ENCODE data around the gene CD79B.
"Not testable (repeated sequence)": the region's sequence is repeated elsewhere in the genome, so short reads cannot be mapped to it uniquely, and the experiment has no call there.

Gene CD79B

GRCh38 chr17:63930951-63931575 is 1.1 kb downstream of the CD79B start:
- DNase-seq, result no peak

- no peak for DNase-seq
Observed at GRCh38 chr17:63929860-63930766, 2.0 kb downstream of the CD79B start.

GRCh38 chr17:63928966-63929695 is 3.0 kb downstream of the CD79B start:
- no peak for DNase-seq

- DNase-seq, result no peak
Observed at GRCh38 chr17:63928172-63928666, 3.9 kb downstream of the CD79B start.

- peak; percentile 8 for DNase-seq
Observed at GRCh38 chr17:63927464-63928171, 4.5 kb downstream of the CD79B start.

GRCh38 chr17:63926164-63926563 is 6.0 kb downstream of the CD79B start:
- no peak for DNase-seq

GRCh38 chr17:63925615-63926014 is 6.5 kb downstream of the CD79B start:
- no peak for DNase-seq

- not testable (repeated sequence) for DNase-seq
Observed at GRCh38 chr17:63922402-63922801, 9.7 kb downstream of the CD79B start.

GRCh38 chr17:63920779-63921178 is 11.4 kb downstream of the CD79B start:
- DNase-seq, result not testable (repeated sequence)

- not testable (repeated sequence) for DNase-seq
Observed at GRCh38 chr17:63920050-63920449, 12.1 kb downstream of the CD79B start.

GRCh38 chr17:63919311-63919723 is 12.8 kb downstream of the CD79B start:
- DNase-seq, result no peak

GRCh38 chr17:63918789-63919305 is 13.3 kb downstream of the CD79B start, which contains the start of gene GH1:
TSS of gene GH1 (minus strand) at chr17:63918839. CDS start at chr17:63918776, 63 bp downstream.
- not testable (repeated sequence) for DNase-seq

GRCh38 chr17:63918305-63918704 is 13.8 kb downstream of the CD79B start:
- DNase-seq, result no peak

- no peak for DNase-seq
Observed at GRCh38 chr17:63917646-63918045, 14.5 kb downstream of the CD79B start.

GRCh38 chr17:63917206-63917605 is 14.9 kb downstream of the CD79B start:
- DNase-seq, result not testable (repeated sequence)

GRCh38 chr17:63916566-63917185 is 15.5 kb downstream of the CD79B start:
- no peak for DNase-seq

GRCh38 chr17:63915753-63916152 is 16.4 kb downstream of the CD79B start:
- not testable (repeated sequence) for DNase-seq

GRCh38 chr17:63914471-63914870 is 17.7 kb downstream of the CD79B start:
- DNase-seq, result no peak

- no peak for DNase-seq
Observed at GRCh38 chr17:63911657-63912100, 20.5 kb downstream of the CD79B start.

GRCh38 chr17:63911041-63911635 is 21.0 kb downstream of the CD79B start, which contains the start of gene CSHL1:
TSS of gene CSHL1 (minus strand) at chr17:63911258. CDS start at chr17:63911196, 62 bp downstream.
- DNase-seq, result no peak

GRCh38 chr17:63910096-63910495 is 22.0 kb downstream of the CD79B start:
- no peak for DNase-seq
